COR-L47 (cell line): ENCODE measurements around the gene INSM1.

Experiments used
- DNase-seq: peaks from one replicate; lab custom pipeline; 2025; lab: John Stamatoyannopoulos, UW

INSM1 gene

DNA sequence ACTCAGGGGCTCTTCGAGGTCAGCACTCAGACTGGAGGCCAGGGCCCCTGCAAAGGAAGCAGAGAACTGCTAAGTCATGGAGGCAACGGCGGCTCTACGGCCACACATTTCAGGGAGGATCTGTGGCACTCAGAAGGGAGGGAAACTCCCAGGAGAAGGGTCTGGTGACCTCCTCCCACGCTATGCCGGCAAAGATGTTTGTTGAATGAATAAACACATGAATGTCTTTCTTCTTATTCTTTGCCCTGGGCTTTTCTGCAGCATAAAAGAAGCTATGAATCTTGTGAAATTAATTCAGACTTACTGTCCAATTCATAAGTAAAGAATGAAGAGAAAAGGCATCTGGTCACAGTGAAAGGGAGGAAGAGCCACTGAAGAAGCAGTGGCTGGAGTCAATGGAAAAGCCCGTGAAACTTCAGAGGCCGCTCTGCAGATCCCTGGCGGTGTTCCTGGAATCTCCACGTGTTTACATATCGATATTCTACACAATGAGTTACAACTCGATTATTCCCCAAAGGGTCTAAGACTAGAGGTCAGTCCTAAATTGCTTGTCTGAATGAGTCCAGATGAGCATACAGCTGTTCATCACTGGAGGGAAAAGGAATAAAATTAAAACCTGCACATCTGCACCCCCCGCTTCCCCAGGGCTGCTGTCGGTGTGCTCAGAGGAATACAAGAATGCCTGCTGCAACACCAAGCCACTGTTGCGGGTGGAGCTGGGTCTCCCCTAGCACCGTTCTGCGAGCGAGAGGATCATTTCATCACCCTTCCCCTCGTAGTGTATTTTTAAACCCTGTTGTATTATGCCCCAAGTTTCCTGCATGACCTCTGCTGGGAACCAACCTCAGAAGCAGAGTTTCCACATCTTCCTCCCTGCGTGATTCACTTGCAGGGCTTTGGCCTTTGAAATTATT, 25.6 kb downstream of the INSM1 start:
- no peak for DNase-seq

GRCh38 chr20:20395087-20395486, 27.2 kb downstream of the INSM1 start:
- no peak for DNase-seq

DNA sequence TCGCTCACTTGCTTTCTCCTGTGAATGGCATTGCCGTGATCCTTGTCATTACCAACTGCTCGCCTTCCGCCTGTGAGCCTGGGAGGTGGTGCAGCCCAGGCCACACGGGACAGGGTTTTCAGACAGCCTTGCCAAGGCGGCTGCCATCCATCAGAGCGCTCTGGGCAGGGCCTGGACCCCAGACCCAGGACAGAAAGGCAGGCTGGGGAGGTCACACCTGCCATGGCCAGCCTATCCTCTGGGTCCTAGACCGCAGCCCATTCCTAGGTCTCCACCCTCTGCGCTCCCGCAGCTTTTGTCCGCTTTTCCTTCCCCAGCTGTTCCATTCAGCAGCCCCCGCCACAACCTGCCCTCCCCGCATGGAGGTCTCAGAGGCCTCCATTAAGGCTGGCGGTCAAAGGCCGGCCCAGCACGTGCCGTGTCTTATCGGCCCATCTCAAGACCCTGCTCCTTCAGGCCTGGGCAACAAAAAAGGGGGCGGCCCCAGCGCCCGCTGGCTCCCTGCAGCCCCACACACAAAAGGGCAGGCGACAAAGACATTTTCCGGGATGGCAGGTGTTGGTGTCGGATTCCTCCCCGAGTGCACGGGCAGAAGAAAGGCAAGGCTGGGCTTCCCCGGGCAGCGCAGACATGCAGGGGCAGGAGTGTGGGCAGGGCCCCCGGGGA, 28.1 kb downstream of the INSM1 start:
- DNase-seq: peak; percentile 66

GRCh38 chr20:20396794-20397193, 28.9 kb downstream of the INSM1 start:
- DNase-seq: no peak

GRCh38 chr20:20398123-20398522, 30.2 kb downstream of the INSM1 start:
- DNase-seq: no peak

GRCh38 chr20:20399531-20400500, 31.9 kb downstream of the INSM1 start:
- DNase-seq: no peak

- DNase-seq: no peak
These were observed 34.1 kb downstream of the INSM1 start for GRCh38 chr20:20401991-20402390.

GRCh38 chr20:20404633-20405032, 36.7 kb downstream of the INSM1 start:
- no peak for DNase-seq

DNA sequence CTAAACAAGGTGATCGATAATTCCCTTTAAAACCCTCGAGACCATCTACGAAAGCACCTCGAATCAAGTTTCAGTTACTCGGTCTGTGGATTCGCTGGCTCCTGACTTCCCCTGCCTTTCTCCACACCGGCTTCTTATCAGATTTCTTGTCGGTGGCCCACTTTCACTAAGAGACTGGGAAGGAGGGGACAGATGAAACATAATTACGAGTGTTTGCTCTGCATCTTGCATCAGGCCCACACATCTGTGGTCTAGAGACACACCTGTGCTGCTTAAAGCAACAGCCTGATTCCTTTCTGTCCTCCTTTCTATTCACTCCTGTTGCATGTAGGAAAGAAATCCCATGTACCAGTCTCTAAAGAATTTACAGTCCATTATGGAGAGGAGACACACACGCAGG, 37.7 kb downstream of the INSM1 start:
- no peak for DNase-seq

DNA sequence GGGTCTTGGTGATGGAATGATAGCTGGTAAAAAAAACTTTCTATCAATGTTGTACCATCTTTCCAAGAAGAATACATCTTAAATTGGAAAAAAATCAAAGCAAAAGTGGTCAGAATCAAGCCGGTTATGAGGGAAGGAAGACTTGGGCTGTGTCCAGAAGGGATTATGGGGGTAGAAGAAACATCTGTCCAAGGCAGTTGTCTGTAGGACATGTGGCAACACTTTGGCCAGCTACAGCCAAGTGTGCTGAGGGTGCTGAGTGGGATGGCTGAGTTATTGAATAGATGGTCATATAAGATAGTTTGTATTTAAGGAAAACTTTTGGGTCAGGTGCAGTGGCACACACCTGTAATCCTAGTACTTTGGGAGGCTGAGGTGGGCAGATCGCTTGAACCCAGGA, 38.4 kb downstream of the INSM1 start:
- DNase-seq: no peak

DNA sequence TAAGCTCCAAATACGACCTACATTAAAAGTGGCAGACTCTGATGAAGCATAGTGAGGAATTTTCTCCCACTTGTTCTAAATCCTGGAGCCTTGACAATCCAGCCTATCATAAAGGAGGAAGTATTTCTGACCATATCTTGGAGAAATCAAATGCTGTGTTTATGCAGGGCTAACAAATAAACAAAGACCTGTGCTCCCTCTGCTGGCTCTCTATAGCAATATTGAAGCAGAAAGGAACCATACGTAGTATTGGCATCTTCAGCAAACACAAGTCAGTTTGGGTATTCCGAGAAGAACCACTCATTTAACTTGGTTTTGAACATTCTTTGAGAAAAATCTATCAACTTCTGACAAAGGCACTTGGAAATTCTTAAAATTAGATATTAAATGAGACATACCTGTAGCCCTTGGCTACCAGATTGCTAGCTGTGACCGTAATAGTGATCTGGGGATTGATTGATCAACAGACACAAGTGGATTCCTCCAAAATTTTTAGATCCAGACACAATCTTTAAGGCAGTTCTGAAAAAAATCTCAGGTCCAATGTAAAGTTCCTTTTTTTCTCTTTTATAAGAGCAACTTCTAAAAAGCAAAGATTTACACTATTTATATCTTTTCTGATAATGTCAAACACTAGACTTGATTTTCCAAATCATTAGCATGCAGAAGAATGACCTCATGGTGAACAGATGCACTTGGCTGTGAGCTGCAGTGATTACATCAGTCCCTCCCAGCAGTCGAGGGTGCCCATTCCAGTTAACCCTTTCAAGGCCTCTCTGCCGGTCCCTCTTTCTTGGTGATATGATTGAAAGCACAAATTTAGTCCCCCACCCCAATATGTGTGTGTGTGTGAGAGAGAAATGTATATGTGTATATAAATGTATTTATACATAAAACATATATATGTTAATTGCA, 40.2 kb downstream of the INSM1 start:
- peak; percentile 46 for DNase-seq

- DNase-seq: no peak
These were observed 41.4 kb downstream of the INSM1 start for GRCh38 chr20:20409331-20409730.

- DNase-seq: peak; percentile 72
These were observed 42.8 kb downstream of the INSM1 start for GRCh38 chr20:20410678-20411077.

DNA sequence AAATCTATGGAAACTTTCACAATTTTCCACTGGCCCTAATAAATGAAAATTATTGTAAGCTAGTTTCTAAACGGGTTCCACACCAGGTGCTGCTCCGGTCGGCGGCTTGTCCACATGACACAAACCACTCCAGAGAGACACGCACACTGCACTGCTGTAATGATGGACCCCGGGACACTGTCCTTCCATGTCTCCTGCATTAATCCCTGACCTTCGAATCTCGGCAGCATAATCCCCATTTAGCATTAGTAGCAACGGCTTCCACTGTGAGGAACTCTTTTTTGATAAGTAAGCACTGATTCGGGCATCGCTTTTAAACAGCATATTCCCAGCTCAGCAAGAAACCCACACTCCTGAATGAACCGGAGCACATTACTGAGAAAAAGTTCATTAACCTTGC, 43.5 kb downstream of the INSM1 start:
- no peak for DNase-seq

- no peak for DNase-seq
These were observed 43.9 kb downstream of the INSM1 start for GRCh38 chr20:20411836-20412235.

DNA sequence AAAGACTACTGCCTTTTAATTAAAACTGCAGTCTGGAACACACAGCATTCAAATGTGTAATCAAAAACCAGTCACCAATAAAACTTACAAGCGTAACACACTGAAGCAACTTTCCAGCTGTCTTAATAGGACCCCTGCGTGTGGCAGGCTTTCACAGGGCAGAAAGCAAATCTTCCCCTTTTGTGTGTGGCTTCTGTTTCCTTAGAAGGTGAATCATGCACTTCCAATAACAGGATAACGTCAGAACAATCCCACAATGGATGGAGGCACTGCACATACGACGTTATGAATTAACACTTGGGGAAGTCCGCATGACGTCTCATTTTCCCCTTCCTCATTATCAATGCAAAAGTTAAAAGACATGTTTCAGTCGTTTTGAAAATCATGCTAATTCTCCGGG, 44.8 kb downstream of the INSM1 start:
- DNase-seq: no peak

- DNase-seq: no peak
These were observed 45.9 kb downstream of the INSM1 start for GRCh38 chr20:20413810-20414281.

DNA sequence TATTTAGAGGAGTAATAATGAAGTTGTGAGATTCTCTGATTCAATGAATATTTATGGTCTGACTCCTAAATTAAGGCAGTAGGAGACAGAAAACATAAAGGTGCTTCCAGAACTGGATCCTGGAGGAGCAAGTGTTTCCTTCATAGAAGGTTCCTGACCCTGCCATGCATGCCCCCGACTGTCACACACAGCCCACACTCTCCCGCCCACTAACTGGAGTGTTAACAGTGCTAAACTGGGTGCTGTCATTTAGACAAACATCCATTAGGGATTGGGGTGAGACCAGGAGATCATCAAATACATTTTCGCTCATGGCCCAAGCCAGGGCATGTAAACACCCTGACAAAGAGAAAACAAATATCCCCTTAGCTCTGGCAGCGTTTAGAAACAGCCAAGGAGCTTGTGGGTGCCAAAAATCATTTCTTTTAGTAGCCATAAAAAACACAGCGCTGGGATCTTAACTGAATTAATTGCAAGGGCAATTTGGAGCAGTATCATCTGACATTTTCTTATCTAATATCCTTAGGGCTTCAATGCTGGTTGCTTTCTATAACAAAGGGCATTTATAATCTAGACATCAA, 46.8 kb downstream of the INSM1 start:
- DNase-seq: no peak

GRCh38 chr20:20415321-20415720, 47.4 kb downstream of the INSM1 start:
- no peak for DNase-seq

GRCh38 chr20:20417876-20418676, 50.2 kb downstream of the INSM1 start:
- DNase-seq: no peak
